Panc1 (cell line): ENCODE results near the gene BPGM.

Experiments
- CTCF ChIP-seq: fragments of 450-650 bp; IDR thresholded peaks from 2 replicates; pipeline ENCODE4 v1.5.1; 2017; ENCODE audit warnings: mild to moderate bottlenecking
- POLR2AphosphoS5 ChIP-seq: IDR thresholded peaks from 2 replicates; pipeline ENCODE4 v1.6.1; 2012; ENCODE audit warnings: mild to moderate bottlenecking, low read depth, low read length, moderate library complexity

GRCh38 chr7:134619627-134620331, 26.9 kb upstream of the BPGM start:
- TF ChIP-seq CTCF (no peak), POLR2AphosphoS5 (no peak)
